Activated CD4-positive, CD25-positive, alpha-beta regulatory T cell treated with anti-CD3 and anti-CD28 coated beads, Interleukin-2, amount 50 U/mL, for 72 hours (primary cell): ENCODE measurements around the gene TMSB15C.

Experiments
- DNase-seq: peaks from one replicate; pipeline ENCODE4 v3.0.0; 2021

TMSB15C gene

GRCh38 chrX:104041003-104041402, 35.0 kb downstream of the TMSB15C start:
- no peak for DNase-seq

- DNase-seq: no peak
These were observed 36.1 kb downstream of the TMSB15C start, which contains the start of gene H2BW2 for GRCh38 chrX:104039689-104040505. Gene H2BW2 (plus strand): TSS chrX:104039956. CDS start chrX:104039995, 39 bp downstream.
